Right lobe of liver (tissue), 4 donors: ENCODE results near the gene RGPD8.
"Not testable (repeated sequence)": the region's sequence is repeated elsewhere in the genome, so short reads cannot be mapped to it uniquely, and the experiment has no call there.

Experiments
- POLR2A ChIP-seq: fragments of 450-650 bp; IDR thresholded peaks from one replicate; pipeline ENCODE4 v1.6.1; 2017; ENCODE audit warnings: antibody characterized with exemption, mild to moderate bottlenecking
- TF ChIP-seq, protein P1 (sequence below), 4 donors: fragments of 200-600 bp in 3 of 4; fragments of 450-650 bp in 1 of 4; IDR thresholded peaks; one replicate each; pipeline versions ENCODE4 v1.5.1 to v1.8.0; 2016 to 2022; ENCODE audit warnings: antibody characterized with exemption in 4 of 4, mild to moderate bottlenecking in 2 of 4
- donor health status: DM: no; HTN: no; CAD: no.
- donor health status: DM: no; HTN: no; CAD: no.
- donor health status: DM: no; HTN: yes; CAD: no.

DNA sequence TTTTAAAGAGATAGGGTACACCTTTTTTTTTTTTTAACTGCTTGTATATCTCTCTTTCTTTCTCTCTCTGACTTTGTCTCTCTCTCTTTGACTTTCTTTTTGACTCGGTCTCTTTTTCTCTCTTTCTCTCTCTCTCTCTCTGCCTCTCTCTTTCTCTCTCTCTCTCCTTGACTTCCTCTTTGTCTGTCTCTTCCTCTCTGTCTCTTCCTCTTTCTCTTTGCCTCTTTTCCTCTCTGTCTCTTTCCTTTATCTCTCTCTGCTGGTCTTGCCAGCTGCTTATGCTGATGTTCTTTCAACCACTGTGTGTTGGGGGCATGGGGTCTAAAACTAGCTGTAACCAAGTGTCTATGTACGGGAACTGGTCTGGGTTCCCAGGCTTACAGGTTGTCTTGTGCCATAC, 81.2 kb downstream of the RGPD8 start:
- TF ChIP-seq, protein P1, sequence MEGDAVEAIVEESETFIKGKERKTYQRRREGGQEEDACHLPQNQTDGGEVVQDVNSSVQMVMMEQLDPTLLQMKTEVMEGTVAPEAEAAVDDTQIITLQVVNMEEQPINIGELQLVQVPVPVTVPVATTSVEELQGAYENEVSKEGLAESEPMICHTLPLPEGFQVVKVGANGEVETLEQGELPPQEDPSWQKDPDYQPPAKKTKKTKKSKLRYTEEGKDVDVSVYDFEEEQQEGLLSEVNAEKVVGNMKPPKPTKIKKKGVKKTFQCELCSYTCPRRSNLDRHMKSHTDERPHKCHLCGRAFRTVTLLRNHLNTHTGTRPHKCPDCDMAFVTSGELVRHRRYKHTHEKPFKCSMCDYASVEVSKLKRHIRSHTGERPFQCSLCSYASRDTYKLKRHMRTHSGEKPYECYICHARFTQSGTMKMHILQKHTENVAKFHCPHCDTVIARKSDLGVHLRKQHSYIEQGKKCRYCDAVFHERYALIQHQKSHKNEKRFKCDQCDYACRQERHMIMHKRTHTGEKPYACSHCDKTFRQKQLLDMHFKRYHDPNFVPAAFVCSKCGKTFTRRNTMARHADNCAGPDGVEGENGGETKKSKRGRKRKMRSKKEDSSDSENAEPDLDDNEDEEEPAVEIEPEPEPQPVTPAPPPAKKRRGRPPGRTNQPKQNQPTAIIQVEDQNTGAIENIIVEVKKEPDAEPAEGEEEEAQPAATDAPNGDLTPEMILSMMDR (IDR thresholded peaks at IDR 0.05): not testable (repeated sequence)
- not testable (repeated sequence) for TF ChIP-seq POLR2A
